T47D (cell line): ENCODE data around the gene SPRED2.

ENCODE experiments used
- DNase-seq, 2 experiments: peaks; one replicate each; pipeline versions ENCODE4 v3.0.0 to v3.0.0-alpha.2; 2011 to 2012; ENCODE audit warnings: low read depth in 1 of 2, low spot score in 1 of 2
- JUND ChIP-seq: IDR thresholded peaks from 2 replicates; pipeline ENCODE4 v1.6.1; 2012; ENCODE audit warnings: low read depth
- in situ Hi-C: cut with HindIII; loops from 2 replicates; pipeline ENCODE4 v1.10.0; 2016; ENCODE audit warnings: low sequenced_read_pairs, low pct_unique_long_range_greater_than_20kb

Gene SPRED2

DNA sequence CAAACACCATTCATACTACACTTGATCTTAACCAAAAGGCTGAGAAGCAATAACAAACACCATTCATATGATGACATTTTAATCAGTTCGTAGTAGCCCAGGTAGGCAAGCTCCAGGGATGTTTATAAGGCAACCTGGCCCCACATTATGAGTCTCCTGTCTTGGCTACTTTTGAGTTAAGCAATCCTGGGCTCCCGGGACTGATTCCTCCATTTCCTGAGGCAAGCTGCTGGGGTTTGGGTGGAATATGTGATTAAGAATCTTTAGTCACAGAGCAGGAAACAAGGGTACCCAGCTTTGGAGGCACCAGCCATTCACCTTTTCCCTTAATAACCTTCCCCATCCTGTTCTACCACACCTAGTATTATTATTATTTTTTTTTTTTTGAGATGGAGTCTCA lies 24.5 kb upstream of the SPRED2 start:
- TF ChIP-seq JUND: no peak
- no peak for DNase-seq
- in situ Hi-C loops: no loop called here

DNA sequence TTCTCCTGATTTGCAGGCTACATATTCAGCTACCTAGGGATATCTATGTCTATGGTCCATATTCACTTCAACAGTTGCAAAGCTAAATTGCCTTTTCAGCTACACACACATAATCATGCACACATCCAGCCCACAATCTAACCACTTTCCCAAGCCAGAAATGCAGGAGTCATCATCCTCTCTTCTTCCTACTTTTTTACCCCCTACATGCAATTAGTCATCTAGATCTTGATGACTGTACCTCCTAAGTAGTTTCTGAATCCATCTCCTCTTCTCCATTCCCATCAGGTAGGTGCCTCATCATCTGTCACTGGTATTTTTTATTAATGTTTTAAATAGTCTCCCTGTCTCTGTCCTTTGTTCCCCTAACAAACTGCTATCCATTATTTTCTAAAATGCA lies 23.7 kb upstream of the SPRED2 start:
- TF ChIP-seq JUND: no peak
- DNase-seq: no peak
- in situ Hi-C loops: no loop called here

DNA sequence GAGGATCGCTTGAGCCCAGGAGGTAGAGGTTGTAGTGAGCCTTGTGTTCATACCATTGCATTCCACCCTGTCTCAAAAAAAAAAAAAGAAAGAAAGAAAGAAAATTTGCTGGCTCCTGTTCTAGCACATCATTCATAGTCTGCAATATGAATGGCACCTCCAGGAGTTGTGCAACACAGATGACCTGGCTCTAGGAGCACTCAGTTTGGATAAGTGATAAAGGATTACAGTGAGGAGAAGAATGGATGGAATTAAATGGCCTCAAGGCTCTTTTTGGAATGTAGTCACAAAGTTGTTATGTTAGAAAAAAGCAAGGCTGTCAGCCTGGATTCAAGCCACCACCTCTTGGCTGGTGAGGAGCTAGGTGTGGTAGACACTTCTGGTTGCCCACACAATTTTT lies 21.5 kb upstream of the SPRED2 start:
- in situ Hi-C loops: no loop called here
- no peak for TF ChIP-seq JUND
- no peak for DNase-seq

DNA sequence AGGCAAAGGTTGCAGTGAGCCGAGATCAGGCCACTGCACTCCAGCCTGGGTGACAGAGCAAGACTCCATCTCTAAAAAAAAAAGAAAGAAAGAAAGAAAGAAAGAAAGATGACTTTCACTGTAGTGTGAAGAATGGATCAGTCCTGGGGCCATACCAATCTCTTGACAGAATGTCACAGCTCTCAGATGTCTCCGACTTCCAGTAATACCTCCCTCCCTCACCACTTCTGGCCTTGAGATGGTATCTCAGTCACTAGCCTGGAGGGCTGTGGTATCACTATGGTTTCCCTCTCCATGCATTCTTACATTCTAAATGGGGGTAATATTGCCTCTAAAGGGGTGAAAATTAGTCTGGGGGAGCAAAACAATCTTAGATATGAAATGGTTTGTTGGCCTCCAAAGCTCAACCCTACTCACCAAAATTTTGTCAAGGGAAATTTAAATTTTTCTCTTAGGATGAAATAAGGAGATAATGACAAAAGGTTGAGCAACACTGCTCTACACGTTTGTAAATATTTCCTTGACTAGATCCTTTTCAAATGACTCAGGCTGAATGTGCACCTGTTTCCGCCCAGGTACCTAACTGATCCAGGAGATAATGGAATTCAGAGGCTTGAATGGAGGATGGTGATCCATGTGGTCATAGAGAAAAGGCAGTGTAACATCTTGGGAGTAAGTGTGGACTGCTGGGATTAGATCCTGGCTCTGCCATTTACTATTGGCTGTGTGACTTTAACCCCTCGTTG lies 19.9 kb upstream of the SPRED2 start:
- in situ Hi-C loops: no loop called here
- TF ChIP-seq JUND: no peak
- DNase-seq: peak in 1 of 2 experiments; percentile 60

DNA sequence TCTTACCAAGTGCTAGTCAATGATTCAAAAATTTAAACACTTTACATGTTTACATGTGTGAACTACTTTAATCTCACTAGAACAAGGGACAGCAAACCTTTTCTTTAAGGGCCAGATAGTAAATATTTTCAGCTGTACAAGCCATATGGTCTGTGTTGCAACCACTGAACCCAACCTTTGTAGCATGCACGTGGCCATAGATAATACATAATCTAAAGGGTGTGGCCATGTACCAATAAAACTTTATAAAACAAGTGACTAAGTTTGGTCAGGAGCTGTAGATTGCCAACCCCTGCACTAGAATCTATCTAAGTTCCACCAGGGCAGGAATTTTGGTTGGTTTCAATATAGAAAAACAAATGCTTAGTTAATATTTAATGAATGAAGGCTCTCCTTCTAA lies 18.4 kb upstream of the SPRED2 start:
- in situ Hi-C loops: no loop called here
- no peak for DNase-seq
- no peak for TF ChIP-seq JUND

DNA sequence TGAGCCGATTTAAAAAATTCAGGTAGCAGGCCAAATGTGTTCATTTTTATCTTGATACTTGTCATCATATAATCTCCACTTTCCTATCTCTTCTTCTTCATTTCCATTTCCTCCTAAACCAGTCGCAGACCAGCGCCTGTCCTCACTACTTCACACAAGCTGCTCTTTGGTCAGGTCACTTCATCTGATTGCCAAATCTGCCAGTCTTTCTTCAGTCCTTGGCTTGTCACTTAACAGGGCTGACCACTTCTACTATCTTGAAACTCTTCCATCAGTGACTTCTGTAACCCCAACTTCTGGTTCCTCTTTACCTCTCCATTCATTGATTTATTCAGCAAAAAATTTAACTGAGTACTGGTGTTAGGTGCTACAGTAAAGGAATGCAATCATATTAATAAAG lies 18.0 kb upstream of the SPRED2 start:
- no peak for TF ChIP-seq JUND
- no peak for DNase-seq
- in situ Hi-C loops: no loop called here

DNA sequence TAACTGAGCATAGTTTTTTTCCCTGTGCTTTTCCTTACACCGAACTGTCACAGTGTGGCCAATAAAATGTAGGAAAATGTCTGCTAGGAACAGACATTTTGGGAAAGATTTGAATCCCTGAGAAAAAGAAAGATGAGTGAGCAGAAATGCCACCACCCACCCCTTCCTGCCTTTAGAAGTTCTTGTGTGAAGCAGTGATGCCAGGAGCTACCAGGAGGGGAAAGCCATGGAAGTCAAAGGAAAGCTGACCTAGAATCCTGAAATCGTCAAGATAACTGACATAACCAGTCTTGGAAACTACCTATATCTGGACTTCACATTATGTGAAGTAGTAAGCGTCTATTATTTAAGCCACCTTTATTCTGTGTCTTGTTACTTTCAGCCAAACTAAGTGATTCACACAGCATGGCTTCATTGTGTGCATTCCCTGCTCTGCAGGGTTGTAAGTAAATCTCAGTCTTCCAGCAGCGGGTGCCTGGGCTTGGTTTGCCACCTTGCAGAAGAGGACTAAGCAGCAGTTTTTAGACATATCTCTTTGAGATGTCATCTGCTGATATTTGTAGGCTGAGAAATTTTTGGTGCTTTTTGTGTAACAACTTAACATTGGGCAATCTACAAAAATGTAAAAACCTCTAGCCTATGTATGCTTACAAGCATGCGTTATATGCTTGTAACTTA lies 11.2 kb upstream of the SPRED2 start:
- in situ Hi-C loops: no loop called here
- no peak for TF ChIP-seq JUND
- no peak for DNase-seq

DNA sequence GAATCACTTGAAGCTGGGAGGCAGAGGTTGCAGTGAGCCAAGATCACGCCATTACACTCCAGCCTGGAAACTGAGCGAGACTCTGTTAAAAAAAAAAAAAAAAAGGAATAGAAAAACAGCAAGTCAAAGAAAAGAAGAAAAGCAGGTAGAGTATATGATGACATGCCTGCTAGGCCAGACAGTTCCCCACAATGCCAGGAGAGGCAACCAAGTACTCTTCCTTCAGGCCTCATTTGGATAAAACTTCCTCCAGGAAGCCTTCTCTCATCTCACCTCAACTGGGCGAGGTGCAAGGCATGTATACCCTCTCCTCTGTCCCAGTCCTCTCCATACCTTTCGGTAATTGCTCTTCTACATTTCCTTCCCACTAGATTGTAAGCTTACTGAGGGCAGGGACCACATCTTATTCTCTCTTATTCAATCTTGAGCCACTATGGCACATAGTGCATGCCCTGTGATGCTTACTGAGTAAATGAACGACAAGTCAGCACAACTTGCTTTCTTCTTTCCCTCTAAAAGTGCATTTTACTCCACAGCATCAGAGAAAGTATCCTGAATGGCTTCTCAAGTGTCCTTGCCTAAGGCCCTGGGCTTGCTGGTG lies 10.1 kb upstream of the SPRED2 start:
- TF ChIP-seq JUND: no peak

DNA sequence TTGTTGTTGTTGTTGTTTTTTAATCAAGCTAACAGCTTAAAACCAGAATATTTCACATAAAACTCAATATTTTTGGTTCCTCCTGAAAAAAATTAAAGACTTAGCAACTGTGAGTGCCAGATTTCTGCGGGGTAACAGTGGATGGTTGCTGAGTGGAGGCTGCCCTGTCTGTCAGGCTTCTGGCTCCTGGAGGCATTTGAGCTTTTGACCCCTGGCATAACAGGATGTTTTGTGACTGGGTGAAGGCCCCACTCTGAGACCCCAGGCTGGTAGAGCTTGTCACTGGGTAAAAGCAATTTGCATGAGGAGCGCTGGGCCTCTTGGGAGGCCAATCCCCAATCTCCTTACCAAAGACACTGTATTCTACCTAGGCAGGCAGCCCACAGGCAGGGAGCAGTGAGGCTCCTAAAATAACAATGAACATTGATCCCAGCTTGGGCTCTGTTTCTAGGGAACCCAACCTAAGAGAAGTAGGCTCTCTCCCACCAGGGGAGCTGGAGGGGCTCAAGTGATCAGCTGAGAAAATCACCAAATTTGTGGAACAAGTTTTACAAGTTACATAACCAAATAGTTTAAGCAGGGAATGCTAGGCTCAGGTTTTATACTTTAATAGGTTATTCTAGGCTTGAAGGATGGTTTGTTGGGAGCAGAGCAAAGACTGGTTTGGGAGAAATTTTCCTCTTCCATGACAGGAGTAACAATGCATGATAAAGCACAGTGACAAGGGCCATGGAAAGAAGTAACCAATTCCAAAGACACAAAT lies 5.9 kb upstream of the SPRED2 start:
- in situ Hi-C loops: no loop called here
- TF ChIP-seq JUND: no peak
- no peak for DNase-seq

More for the DNA sequence above, 10.1 kb upstream of the SPRED2 start:
- in situ Hi-C loops: no loop called here
- no peak for DNase-seq

DNA sequence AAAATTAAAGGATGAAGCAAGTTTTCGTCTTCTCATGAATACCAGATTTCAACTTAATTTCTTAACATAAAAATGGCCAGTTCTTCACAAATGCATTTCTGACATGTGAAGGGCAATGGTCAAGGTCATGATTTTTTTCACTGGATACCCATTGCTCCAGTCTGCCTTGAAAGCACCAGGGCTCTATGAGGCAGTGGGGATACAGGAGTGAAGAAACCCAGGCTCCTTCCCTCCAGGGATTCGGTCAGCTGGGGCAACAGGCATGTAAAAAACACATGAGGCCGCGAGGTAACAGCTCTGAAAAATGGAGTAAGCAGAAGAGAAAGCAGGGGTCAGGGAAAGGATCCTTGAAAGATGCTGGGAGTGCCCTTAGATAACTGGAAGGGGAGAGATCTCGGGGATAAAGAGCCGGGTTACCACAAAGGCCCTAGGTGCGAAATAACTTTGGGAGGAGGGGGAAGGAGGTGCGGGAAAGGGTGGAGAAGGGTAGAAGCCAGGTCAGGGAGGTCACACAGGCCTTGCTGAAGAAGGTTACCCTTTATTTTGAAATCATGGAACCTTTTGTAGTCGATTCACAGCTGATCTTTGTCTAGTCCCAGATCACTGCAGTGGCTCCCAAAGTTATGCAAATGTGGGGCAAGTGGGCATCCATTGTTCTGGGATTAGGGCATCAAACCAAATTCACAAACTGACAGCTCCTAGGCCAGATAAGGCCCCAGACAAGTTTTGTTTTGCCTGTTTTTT lies 5.2 kb upstream of the SPRED2 start:
- in situ Hi-C loops: no loop called here
- TF ChIP-seq JUND: no peak
- DNase-seq: no peak

DNA sequence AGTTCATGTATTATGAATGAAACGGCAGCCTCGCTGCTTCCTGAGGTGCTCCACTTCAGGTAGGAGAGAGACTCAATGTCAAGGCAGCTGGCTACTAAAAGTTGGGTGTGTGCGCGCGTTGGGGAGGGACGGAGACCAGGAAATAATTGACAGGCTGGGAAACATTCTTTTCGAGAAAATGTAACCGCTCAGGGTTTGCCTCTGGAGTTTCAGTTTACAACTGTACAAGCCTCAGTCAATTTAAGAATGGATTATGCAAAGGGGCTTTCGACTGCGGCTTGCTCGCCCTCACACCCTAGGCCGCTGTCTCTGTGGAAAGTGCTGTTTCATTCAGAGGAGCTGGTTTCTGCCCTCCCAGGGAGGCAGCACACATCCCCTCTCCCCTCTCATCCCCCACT lies 4.4 kb upstream of the SPRED2 start:
- no peak for DNase-seq
- in situ Hi-C loops: no loop called here
- TF ChIP-seq JUND: no peak

DNA sequence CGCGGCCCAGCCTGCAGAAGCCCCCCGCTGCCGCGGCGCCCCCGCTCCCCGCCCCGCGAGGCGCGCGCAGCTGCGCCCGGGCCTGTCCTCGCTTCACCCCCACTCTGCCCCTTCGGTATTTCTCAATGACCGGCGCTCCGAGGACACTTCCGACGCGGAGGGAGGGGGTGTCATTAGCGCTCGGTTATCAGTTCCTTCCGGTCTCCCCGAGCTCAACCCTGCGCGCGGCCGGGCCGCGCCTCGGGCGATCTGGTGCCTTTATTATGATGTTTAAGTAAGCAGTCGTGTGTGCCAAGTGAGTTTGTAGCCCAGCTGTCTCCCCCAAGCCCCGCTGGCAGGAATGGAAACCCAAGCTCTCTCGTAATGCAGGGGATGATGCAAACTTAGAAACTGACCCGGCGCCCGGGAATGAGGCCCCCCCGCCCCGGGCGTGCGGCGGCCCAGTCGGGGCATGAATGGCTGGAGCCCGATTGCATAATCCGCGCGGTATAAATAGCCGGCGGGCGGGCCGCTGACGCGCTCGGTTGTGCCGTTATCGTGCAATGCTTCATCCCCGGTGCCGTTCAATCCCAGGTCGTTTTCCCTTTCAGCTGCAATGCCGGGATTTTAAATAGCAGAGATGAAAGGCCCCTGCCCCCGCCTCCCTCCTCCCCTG lies 3.9 kb upstream of the SPRED2 start:
- TF ChIP-seq JUND: no peak
- peak; percentile 41 to 67 for DNase-seq
- in situ Hi-C loops: no loop called here
